ENCODE data around the gene MMS22L.
A peak's percentile ranks its signal among the peaks of the same experiment; 100 is the strongest.
"Not testable (repeated sequence)": the region's sequence is repeated elsewhere in the genome, so short reads cannot be mapped to it uniquely, and the experiment has no call there.

Gene MMS22L

DNA sequence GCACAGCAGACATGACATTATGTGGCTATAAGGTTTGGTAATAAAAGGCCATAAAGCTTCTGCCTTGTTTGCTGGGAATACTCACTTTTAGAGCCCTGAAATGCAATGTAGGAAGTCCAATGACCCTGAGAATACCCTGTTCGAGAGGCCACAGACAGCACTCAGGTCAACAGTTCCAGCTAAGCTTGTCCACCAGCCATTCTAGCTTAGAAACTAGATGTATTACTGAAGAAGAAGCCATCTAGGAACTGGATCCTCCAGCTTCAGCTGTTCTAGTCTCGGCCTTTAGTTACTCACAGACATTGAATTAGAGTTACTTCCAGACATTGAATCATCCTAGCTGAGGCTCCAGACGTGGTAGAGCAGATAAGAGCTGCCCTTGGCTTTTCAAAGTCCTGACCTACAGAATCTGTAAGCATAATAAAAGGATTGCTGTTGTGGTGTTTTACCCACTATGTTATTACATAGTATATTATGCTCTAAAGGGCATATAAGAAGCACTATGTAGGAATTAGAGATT is 84.9 kb downstream of the MMS22L start:
- H3K4me1 Mint-ChIP-seq (ENCODE audit: low read depth), result no peaks in the 10 kb centered on the region
- H3K4me3 Mint-ChIP-seq, result no peak overlapping the region
- no peaks in the 10 kb centered on the region for H3K27me3 Mint-ChIP-seq
- no peaks in the 10 kb centered on the region for H3K9me3 Mint-ChIP-seq
- H3K27ac Mint-ChIP-seq, result no peak overlapping the region
- H3K36me3 Mint-ChIP-seq (ENCODE audit: low read depth), result peaks cover 45% of the 10 kb centered on the region
- no peak for DNase-seq

DNA sequence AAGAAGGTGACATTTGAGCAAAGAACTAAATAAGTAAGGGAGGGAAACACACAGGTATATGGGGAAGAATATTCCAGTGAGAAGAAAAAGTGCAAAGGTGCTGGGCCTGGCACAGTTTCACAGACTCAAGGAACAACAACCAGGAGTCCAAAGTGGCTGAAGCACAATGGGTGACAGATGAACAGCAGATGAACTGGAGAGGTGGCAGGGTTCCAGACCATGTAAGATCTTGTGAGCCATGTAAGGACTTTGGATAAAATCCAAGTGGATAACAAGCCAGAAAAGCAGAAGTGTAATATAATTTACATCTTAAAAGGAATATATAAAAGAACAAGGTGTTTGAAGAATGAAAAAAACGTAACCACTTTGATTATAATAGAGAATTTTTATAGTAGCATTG is 87.9 kb downstream of the MMS22L start:
- Mint-ChIP-seq H3K27ac (no peak overlapping the region), H3K9me3 (no peaks in the 10 kb centered on the region), H3K4me1 (ENCODE audit: low read depth) (no peaks in the 10 kb centered on the region), H3K4me3 (no peak overlapping the region), H3K36me3 (ENCODE audit: low read depth) (peaks cover 40% of the 10 kb centered on the region), H3K27me3 (no peaks in the 10 kb centered on the region)
- DNase-seq, result no peak

DNA sequence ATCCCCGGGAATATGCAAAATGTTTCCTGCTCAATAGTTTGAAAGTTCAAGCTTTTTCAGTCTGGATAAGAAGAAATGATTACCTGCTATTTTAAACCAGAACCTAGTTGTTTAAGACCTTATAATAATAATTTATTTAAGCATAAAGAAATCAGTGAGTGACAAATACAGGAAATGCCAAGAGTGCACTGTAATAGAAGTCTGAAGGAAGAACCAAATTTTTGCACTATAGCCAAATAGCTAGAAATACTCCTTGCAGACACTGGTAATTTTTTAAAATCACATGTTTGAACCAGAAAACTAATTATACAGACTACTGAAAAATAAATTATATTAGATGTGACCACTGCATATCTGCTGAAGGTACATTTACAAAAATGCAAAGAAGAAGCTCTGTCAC is 93.2 kb downstream of the MMS22L start:
- H3K27me3 Mint-ChIP-seq, result no peaks in the 10 kb centered on the region
- no peak overlapping the region for H3K27ac Mint-ChIP-seq
- H3K36me3 Mint-ChIP-seq (ENCODE audit: low read depth), result peaks cover 18% of the 10 kb centered on the region
- DNase-seq, result no peak
- no peaks in the 10 kb centered on the region for H3K4me1 Mint-ChIP-seq (ENCODE audit: low read depth)
- H3K9me3 Mint-ChIP-seq, result no peaks in the 10 kb centered on the region
- H3K4me3 Mint-ChIP-seq, result no peak overlapping the region

DNA sequence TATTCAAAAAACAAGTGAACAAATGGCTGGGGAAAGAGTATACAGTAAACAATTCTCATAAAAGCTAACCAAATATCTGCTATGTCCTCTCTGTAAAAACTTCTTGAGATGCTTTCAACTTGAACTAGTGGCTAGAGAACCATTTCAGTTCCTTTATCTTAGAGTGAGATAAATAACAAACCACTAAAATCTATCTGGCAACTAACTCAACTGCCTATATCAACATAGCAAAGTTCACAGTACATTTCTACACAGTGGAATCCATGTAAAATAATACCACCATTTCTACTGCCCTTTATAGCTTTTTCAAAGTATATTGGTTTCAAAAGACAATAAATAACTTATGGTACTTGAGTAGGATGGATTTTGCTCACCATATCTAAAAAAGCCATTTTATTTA is 95.1 kb downstream of the MMS22L start:
- DNase-seq, result no peak
- Mint-ChIP-seq H3K27ac (no peak overlapping the region), H3K4me1 (ENCODE audit: low read depth) (no peaks in the 10 kb centered on the region), H3K27me3 (no peaks in the 10 kb centered on the region), H3K9me3 (no peaks in the 10 kb centered on the region), H3K4me3 (no peak overlapping the region), H3K36me3 (ENCODE audit: low read depth) (peaks cover 5% of the 10 kb centered on the region)

DNA sequence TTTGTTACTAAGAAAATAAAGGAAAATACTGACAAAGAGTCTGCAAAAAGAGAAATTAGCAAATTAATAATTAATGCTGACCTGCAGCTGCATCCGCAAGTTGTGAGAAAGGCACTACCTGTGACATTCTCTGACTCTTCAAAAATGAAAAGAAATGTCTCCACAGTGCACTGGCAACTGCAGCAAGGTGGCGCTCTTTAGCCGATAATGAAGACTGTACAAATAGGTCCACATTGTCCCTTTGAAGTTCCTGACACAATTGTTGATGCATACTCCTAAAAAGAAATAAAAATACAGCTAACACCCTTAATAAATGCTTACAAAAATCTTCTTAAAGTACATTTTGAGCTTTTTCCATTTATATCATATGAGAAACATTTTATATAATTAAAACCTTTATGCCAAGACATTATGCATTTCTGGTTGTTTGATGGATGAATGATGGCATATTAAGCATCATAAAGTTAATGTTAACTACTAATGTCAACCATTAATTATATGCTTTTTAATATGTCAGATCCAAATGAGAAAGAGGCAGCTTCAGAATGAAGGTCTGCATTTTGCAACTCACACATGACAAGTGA is 96.5 kb downstream of the MMS22L start:
- no peak overlapping the region for H3K4me3 Mint-ChIP-seq
- H3K4me1 Mint-ChIP-seq (ENCODE audit: low read depth), result no peaks in the 10 kb centered on the region
- H3K27ac Mint-ChIP-seq, result no peak overlapping the region
- peak; percentile 64 for DNase-seq
- peaks cover 7% of the 10 kb centered on the region for H3K36me3 Mint-ChIP-seq (ENCODE audit: low read depth)
- H3K27me3 Mint-ChIP-seq, result no peaks in the 10 kb centered on the region
- no peaks in the 10 kb centered on the region for H3K9me3 Mint-ChIP-seq

DNA sequence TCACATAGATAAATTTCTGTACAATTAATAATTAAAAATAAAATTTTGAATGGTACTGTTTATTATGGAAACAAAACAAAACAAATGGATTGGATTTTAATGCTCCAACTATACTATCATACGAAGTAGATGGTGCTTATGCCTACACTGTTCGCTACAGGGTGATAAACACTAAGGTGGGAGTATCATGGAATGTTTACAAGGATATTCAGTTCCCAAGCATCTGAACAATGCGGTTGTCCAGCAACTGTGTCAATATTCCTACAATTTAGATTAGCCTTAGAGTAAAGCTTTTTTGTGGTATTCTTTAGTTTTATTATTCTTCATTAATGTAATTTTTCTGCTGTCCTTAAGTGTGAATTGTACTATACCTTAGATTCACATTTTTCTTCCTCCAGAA is 105.1 kb downstream of the MMS22L start:
- H3K4me3 Mint-ChIP-seq, result no peak overlapping the region
- H3K9me3 Mint-ChIP-seq, result no peaks in the 10 kb centered on the region
- no peak for DNase-seq
- H3K36me3 Mint-ChIP-seq (ENCODE audit: low read depth), result peaks cover 67% of the 10 kb centered on the region
- H3K27me3 Mint-ChIP-seq, result no peaks in the 10 kb centered on the region
- H3K27ac Mint-ChIP-seq, result no peak overlapping the region
- H3K4me1 Mint-ChIP-seq (ENCODE audit: low read depth), result no peaks in the 10 kb centered on the region

DNA sequence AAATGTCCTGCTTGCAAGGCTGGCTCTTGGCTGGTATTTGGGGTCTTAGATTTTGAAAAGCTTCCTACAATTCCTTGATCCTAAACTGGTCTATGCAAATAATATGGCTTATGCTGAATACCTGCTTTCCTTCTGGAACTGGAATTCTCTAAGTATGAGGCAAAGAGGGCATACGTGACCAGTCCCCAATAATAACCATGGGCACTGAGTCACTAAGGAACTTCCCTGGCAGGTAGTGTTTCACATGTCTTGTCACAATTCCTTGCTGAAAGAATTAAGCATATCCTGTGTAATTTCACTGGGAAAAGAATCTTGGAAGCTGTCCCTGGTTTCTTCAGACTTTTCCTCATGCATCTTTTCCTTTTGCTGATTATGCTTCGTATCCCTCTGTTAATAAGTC is 106.5 kb downstream of the MMS22L start:
- Mint-ChIP-seq H3K36me3 (ENCODE audit: low read depth) (peaks cover 73% of the 10 kb centered on the region), H3K27me3 (no peaks in the 10 kb centered on the region), H3K4me3 (no peak overlapping the region), H3K4me1 (ENCODE audit: low read depth) (no peaks in the 10 kb centered on the region), H3K27ac (no peak overlapping the region), H3K9me3 (no peaks in the 10 kb centered on the region)
- no peak for DNase-seq

DNA sequence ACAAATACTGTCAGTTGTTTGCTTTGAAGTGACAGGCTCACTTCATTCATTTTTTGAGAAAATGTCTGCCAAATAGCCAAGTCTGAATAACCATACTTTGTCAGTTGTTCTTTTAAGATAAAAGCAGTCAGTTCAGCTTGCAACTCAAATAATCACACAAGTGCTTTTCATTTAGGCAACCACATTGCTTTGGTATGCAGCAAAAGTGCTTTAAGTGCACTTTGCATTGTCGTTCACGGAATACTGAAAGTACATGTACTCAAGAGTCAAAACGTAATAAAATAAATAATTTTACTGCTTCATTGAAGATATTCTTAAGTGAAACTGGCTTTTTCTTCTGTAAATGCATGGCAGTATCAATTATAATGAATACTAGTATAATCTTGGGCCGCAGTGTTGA is 107.2 kb downstream of the MMS22L start:
- H3K36me3 Mint-ChIP-seq (ENCODE audit: low read depth), result peaks cover 72% of the 10 kb centered on the region

DNA sequence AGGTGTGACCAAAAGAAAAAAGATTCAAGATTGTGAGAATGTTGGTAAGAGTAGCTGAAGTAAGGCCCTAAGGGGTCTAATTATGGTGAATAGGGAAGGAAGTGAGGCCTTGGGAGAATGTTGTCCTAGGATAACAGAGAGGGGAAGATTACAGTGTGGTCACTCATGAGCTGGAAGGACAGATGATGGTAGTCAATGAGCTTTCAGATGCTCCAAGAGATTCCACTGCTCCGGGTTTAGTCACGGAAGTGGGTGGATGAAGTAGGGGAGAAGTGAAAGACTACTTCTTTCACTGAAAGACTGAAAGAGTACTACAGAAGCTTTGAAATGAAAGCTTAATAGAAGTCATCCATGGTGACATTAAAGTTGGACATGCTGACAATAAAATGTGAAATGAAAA is 108.5 kb downstream of the MMS22L start:
- Mint-ChIP-seq H3K36me3 (ENCODE audit: low read depth) (peaks cover 70% of the 10 kb centered on the region), H3K27me3 (no peaks in the 10 kb centered on the region), H3K4me1 (ENCODE audit: low read depth) (no peaks in the 10 kb centered on the region), H3K4me3 (no peak overlapping the region), H3K9me3 (no peaks in the 10 kb centered on the region), H3K27ac (no peak overlapping the region)
- no peak for DNase-seq

More for the DNA sequence above, 107.2 kb downstream of the MMS22L start:
- no peaks in the 10 kb centered on the region for H3K9me3 Mint-ChIP-seq
- no peak overlapping the region for H3K27ac Mint-ChIP-seq
- H3K4me3 Mint-ChIP-seq, result no peak overlapping the region
- H3K4me1 Mint-ChIP-seq (ENCODE audit: low read depth), result no peaks in the 10 kb centered on the region
- no peak for DNase-seq
- H3K27me3 Mint-ChIP-seq, result no peaks in the 10 kb centered on the region

DNA sequence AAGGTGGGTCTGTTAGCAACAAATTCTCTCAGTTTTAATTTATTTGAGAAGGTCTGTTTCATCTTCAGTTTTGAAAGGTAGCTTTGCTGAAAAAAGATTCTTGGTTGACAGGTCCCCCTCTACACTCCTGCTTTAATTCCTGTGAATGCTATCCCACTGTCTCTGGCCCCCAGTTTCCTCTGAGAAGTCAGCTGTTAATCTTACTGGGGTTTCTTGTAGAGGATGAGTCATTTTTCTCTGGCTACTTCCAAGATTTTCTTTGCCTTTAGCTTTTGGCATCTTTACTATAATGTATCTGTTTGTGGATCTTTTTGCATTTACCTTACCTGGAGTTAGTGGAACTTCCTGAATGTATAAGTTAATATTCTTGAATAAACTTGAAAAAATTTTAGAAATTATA is 122.7 kb downstream of the MMS22L start:
- no peak for DNase-seq
- H3K4me1 Mint-ChIP-seq (ENCODE audit: low read depth), result no peaks in the 10 kb centered on the region
- no peaks in the 10 kb centered on the region for H3K27me3 Mint-ChIP-seq
- H3K9me3 Mint-ChIP-seq, result peaks cover 31% of the 10 kb centered on the region
- peaks cover 87% of the 10 kb centered on the region for H3K36me3 Mint-ChIP-seq (ENCODE audit: low read depth)
- H3K27ac Mint-ChIP-seq, result no peak overlapping the region
- H3K4me3 Mint-ChIP-seq, result no peak overlapping the region

DNA sequence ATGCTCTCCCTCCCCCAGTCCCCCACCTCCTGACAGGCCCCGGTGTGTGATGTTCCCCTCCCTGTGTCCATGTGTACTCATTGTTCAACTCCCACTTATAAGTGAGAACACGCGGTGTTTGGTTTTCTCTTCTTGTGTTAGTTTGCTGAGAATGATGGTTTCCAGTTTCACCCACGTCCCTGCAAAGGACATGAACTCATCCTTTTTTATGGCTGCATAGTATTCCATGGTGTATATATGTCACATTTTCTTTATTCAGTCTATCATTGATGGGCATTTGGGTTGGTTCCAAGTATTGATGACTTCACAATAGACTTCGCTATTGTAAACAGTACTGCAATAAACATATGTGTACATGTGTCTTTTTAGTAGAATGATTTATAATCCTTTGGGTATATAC is 127.6 kb downstream of the MMS22L start:
- peaks cover 25% of the 10 kb centered on the region for H3K9me3 Mint-ChIP-seq
- not testable (repeated sequence) for H3K4me1 Mint-ChIP-seq (ENCODE audit: low read depth); H3K27me3 Mint-ChIP-seq; H3K27ac Mint-ChIP-seq; DNase-seq; H3K4me3 Mint-ChIP-seq
- peaks cover 72% of the 10 kb centered on the region for H3K36me3 Mint-ChIP-seq (ENCODE audit: low read depth)

DNA sequence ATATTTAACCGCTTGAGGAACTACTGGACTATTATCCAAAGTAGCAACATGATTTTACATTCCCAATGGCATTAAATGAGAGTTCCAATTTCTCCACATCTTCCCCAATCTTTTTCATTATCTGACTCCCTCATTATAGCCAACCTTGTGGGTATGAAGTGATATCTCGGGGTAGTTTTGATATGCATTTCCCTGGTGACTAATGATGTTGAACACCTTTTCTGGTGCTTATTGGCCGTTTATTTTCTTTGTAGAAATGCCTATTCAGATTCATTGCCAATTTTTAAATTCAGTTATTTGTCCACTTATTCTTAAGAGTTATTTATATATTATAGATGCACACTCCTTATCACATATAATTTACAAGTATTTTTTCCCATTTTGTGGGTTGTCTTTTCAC is 129.0 kb downstream of the MMS22L start:
- H3K27ac Mint-ChIP-seq, result no peak overlapping the region
- no peak for DNase-seq
- H3K9me3 Mint-ChIP-seq, result peaks cover 23% of the 10 kb centered on the region
- H3K27me3 Mint-ChIP-seq, result no peaks in the 10 kb centered on the region
- H3K36me3 Mint-ChIP-seq (ENCODE audit: low read depth), result peaks cover 74% of the 10 kb centered on the region
- H3K4me3 Mint-ChIP-seq, result no peak overlapping the region
- H3K4me1 Mint-ChIP-seq (ENCODE audit: low read depth), result peaks cover 3% of the 10 kb centered on the region

DNA sequence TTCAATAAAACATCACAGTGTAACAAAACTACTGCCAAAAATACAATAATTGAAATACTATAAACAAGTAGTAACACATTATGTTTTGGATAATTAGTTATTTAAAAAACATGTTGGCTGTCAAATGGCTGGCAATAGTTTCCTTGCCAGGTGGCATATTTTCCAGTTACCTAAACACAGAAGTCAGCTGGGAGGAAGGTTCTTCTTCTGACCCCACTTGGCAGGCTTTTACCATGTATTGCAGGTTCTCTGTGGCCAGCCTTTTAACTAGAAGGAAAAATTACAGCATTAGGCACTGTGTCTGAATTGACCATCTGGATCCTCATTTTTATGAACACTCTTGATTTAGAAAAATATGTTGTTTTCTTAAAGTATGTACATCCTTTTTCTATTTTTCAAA is 131.4 kb downstream of the MMS22L start:
- H3K27me3 Mint-ChIP-seq, result no peaks in the 10 kb centered on the region
- H3K9me3 Mint-ChIP-seq, result peaks cover 4% of the 10 kb centered on the region
- DNase-seq, result no peak
- H3K36me3 Mint-ChIP-seq (ENCODE audit: low read depth), result peaks cover 61% of the 10 kb centered on the region
- H3K4me3 Mint-ChIP-seq, result no peak overlapping the region
- no peak overlapping the region for H3K27ac Mint-ChIP-seq
- peaks cover 3% of the 10 kb centered on the region for H3K4me1 Mint-ChIP-seq (ENCODE audit: low read depth)

DNA sequence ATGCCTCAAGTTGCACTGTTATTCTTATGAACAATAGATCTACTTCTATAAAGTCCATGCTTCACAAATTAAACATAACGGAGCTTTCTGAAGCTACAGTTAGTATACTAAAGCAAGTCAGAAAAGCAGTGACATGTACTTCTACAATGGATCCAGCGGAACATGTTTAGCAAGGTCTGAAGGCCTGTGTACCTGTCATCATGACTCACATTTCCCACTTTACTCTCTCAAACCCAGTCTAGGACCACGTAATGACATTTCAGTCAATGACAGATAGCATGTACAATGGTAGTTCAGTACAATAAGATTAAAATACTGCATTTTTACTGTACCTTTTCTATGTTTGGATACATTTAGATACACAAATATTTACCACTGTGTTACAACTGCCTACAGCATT is 132.1 kb downstream of the MMS22L start:
- Mint-ChIP-seq H3K4me3 (no peak overlapping the region), H3K9me3 (no peaks in the 10 kb centered on the region), H3K27me3 (no peaks in the 10 kb centered on the region), H3K36me3 (ENCODE audit: low read depth) (peaks cover 57% of the 10 kb centered on the region), H3K4me1 (ENCODE audit: low read depth) (peaks cover 3% of the 10 kb centered on the region), H3K27ac (no peak overlapping the region)
- DNase-seq, result no peak

DNA sequence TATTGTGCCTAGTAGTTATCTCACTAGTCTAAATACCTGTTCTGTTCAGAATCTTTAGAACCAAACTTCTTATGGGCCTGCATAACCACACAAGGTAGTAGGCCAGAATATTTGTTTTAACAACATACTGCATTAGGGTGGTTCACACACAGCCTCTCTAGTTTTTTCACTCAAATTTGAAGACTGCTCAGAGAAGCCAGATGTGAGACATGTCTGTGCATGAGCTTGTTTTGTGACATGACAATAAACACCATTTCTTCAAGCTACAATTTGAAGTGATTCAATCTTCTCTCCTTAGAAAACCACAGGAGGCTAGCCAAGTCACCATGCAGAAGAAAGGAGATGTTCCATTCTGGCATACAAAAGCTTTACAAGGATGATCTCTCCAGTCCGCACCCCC is 135.6 kb downstream of the MMS22L start:
- no peak for DNase-seq
- no peaks in the 10 kb centered on the region for H3K9me3 Mint-ChIP-seq
- H3K4me3 Mint-ChIP-seq, result no peak overlapping the region
- H3K27me3 Mint-ChIP-seq, result no peaks in the 10 kb centered on the region
- H3K4me1 Mint-ChIP-seq (ENCODE audit: low read depth), result peaks cover 3% of the 10 kb centered on the region
- peaks cover 60% of the 10 kb centered on the region for H3K36me3 Mint-ChIP-seq (ENCODE audit: low read depth)
- no peak overlapping the region for H3K27ac Mint-ChIP-seq

DNA sequence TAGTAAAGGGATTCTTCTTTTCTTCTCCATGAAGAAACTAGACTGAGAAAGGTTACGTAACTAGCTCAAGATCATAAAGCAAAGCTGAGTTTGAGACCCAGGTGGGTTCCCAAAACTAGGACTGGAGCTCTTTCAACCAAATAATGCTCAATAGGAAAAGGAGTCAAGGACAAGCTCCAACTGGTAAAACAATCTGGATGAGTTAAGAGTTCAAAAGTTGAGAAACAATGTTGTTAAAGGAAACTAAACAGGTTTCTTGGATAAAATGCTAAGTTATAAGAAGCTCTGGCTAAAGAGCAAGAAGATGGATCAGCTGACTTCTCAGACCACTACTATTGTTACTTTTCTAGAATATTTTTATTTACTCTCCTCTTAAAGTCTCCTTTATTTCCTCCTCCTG is 137.3 kb downstream of the MMS22L start:
- no peak for DNase-seq
- Mint-ChIP-seq H3K27me3 (no peaks in the 10 kb centered on the region), H3K9me3 (no peaks in the 10 kb centered on the region), H3K4me3 (no peak overlapping the region), H3K27ac (no peak overlapping the region), H3K4me1 (ENCODE audit: low read depth) (peaks cover 4% of the 10 kb centered on the region), H3K36me3 (ENCODE audit: low read depth) (peaks cover 48% of the 10 kb centered on the region)
